ENCODE measurements around the gene TFPI. TPM values are rescaled to one million over a fixed set of nuclear protein-coding genes. Genes with fewer than 3 reads are reported as not detected.
"Not testable (repeated sequence)": the region's sequence is repeated elsewhere in the genome, so short reads cannot be mapped to it uniquely, and the experiment has no call there.

Gene TFPI
- total RNA-seq, 1 donor from 2014 or later = 305 TPM

- no peak for DNase-seq (ENCODE audit: low read depth, low spot score)
Measured at GRCh38 chr2:187554704-187555082, 458 bp upstream of the TFPI start.

GRCh38 chr2:187552828-187553681 lies 1.2 kb downstream of the TFPI start:
- peak; percentile 74 for DNase-seq (ENCODE audit: low read depth, low spot score)

GRCh38 chr2:187552381-187552780 lies 1.9 kb downstream of the TFPI start:
- DNase-seq (ENCODE audit: low read depth, low spot score) = no peak

GRCh38 chr2:187550857-187551256 lies 3.4 kb downstream of the TFPI start:
- no peak for DNase-seq (ENCODE audit: low read depth, low spot score)

- DNase-seq (ENCODE audit: low read depth, low spot score) = no peak
Measured at GRCh38 chr2:187549951-187550555, 4.2 kb downstream of the TFPI start.

GRCh38 chr2:187549193-187549592 lies 5.0 kb downstream of the TFPI start:
- no peak for DNase-seq (ENCODE audit: low read depth, low spot score)

GRCh38 chr2:187548656-187549055 lies 5.6 kb downstream of the TFPI start:
- DNase-seq (ENCODE audit: low read depth, low spot score) = no peak

GRCh38 chr2:187547353-187547979 lies 6.8 kb downstream of the TFPI start:
- peak; percentile 82 for DNase-seq (ENCODE audit: low read depth, low spot score)

- no peak for DNase-seq (ENCODE audit: low read depth, low spot score)
Measured at GRCh38 chr2:187546762-187547333, 7.4 kb downstream of the TFPI start.

GRCh38 chr2:187545238-187545751 lies 8.9 kb downstream of the TFPI start:
- DNase-seq (ENCODE audit: low read depth, low spot score) = no peak

- no peak for DNase-seq (ENCODE audit: low read depth, low spot score)
Measured at GRCh38 chr2:187544371-187545080, 9.7 kb downstream of the TFPI start.

- no peak for DNase-seq (ENCODE audit: low read depth, low spot score)
Measured at GRCh38 chr2:187543488-187543887, 10.7 kb downstream of the TFPI start.

GRCh38 chr2:187542123-187542522 lies 12.1 kb downstream of the TFPI start:
- no peak for DNase-seq (ENCODE audit: low read depth, low spot score)

GRCh38 chr2:187541086-187542085 lies 12.8 kb downstream of the TFPI start:
- DNase-seq (ENCODE audit: low read depth, low spot score) = peak; percentile 88

GRCh38 chr2:187538222-187538621 lies 16.0 kb downstream of the TFPI start:
- not testable (repeated sequence) for DNase-seq (ENCODE audit: low read depth, low spot score)

- DNase-seq (ENCODE audit: low read depth, low spot score) = not testable (repeated sequence)
Measured at GRCh38 chr2:187535381-187535780, 18.9 kb downstream of the TFPI start.

GRCh38 chr2:187532333-187533120 lies 21.7 kb downstream of the TFPI start:
- DNase-seq (ENCODE audit: low read depth, low spot score) = no peak

GRCh38 chr2:187529977-187530721 lies 24.1 kb downstream of the TFPI start:
- DNase-seq (ENCODE audit: low read depth, low spot score) = no peak

Data from pulmonary artery endothelial cell (primary cell).